HS-27A (cell line): ENCODE measurements around the gene SRPRA.
"Not testable (repeated sequence)": the region's sequence is repeated elsewhere in the genome, so short reads cannot be mapped to it uniquely, and the experiment has no call there.

Experiments
- DNase-seq: peaks from one replicate; pipeline ENCODE4 v3.0.0-alpha.2; 2012; ENCODE audit warnings: low read depth, missing footprints

The SRPRA gene

DNA sequence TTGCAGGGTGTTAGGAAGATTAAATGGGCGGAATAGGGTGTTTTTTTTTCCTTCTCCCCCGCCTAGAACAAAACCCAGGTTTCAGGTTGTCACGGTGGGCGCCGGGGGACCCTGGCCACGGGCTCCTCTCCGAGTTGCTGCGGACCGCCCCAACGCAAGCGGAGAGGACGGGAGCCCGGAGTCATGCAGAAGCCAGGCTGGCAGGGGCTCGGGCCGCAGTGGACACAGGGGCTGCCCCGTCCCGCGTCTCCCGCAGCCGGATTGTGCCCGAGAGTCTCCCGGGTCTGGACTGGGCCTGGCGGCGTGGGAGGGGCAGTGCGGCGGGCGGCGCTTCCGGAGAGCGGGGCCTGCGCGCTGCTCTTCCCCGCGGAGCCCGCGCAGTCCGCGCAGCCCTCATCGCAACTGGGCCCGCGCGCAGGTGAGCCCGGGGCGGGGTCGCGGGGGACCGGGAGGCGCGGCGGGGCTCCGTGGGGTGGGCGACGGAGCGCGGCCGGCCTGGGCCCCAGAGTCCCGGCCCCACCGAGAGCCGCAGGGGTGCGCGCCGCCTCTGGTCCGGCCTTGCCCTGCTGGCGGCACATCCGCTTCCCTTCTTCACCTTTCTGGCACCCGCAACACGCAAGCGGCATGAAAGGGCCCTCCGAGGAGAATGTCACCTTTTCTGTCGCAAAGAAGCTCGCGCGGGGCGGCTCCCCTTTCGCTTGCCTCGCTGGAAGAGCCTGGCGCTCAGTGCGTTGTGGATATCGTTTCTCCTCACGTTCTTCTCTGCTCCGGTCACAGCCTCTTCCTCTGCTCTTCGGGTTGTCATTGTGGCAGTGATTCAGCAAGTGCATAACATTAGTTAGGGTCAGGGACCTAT, 14.3 kb upstream of the SRPRA start, which contains the start of gene TIRAP:
TSS of gene TIRAP (plus strand) at position 358 of the 856 bp plus-strand sequence. CDS start 7,802 bp downstream, outside the sequence.
- DNase-seq, result no peak

DNA sequence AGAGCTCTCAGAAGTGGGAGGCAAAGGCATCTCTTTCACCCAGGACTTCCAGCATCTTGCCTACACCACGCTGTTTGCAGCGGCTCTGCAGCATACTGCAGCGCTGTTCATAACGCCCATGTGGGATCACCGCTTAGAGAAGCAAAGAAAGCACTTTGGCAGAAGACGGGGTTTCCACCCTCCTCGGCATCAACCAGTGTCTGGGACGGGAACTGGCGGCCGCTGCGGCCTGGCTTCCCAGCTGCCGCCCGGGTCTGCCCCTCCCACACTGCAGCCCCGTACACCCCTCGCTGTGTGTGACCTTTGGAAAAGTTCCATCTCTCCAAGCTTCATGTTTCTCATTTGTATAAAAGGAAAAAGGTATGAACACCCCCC, 13.7 kb upstream of the SRPRA start:
- DNase-seq, result no peak

DNA sequence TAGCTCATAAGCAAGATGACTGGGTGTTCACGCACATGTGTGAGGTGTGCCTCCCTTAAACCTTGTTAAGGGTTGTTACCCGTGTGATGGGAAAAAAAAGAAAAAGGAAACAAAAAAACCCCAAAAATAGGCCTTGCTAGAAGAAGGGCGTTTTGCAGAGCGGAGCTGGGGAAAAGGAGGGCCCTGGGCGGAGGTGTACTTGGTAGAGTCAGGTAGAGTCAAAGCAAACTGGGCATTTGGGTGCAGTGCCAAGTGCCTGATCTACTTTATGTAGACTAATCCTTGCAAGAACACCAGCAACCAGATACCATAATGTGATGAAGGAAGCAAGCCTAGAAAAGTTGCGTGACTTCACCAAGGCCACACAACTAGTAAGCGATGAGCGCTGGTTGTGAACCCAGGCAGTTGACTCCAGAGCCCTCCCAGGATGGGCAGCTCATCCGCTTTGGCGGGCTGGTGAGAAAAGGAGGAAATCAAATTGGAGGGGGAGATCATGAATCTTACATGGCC, 13.0 kb upstream of the SRPRA start:
- DNase-seq, result no peak

DNA sequence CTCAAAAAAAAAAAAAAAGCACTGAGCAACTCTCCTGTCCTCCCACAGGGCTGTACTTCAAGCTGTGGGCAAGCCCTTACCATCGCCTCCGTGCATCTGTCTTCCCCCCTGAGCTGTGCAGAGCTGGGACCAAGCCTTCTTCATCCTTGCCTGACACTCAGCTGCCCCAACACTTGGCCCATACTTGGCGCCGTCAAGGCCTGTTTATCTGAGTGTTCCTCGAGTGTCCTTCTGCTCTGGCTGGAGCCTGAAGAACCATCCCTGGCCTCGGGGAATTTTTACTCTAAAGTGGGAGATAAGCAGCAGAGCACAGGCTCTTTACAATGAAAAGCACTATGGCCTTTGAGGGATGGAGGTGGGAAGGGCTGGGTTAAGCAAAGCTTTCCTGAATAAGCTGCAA, 12.6 kb upstream of the SRPRA start:
- DNase-seq, result no peak

DNA sequence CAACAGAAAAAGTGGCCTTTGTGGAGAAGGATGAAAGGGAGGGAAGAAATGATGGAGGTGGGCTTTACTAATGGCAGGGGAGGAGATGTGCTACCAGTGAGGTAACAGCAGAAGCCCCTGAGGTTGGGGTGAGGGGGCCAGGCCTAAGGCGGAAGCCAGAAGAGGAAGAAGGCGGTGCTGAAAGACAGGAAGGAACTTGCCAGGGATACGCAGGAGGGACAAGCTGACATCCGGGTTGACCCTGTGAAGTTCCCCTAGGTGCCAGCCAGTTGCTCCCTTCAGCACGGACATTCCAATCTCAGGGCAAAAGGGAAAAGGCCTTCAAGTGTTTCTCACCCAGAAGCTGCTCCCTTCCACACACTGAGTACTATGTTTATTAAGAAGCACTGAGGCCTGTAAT, 11.9 kb upstream of the SRPRA start:
- no peak for DNase-seq

DNA sequence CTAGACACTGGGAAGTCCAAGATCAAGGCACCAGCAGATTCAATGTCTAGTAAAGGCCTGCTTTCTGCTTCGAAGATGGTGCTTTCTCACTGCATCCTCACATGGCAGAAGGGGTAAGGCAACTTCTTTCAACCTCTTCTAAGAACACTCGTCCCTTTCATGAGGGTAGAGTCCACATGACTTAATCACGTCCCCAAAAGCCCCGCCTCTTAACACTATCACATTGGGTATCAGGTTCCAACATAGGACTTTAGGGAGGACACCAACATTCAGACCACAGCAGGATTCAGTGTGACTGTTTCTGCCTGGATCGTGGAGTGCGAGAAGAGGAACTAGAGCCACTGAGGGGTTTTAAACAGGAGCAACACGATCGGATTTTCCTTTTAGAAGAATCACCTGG, 10.5 kb upstream of the SRPRA start:
- DNase-seq, result no peak

DNA sequence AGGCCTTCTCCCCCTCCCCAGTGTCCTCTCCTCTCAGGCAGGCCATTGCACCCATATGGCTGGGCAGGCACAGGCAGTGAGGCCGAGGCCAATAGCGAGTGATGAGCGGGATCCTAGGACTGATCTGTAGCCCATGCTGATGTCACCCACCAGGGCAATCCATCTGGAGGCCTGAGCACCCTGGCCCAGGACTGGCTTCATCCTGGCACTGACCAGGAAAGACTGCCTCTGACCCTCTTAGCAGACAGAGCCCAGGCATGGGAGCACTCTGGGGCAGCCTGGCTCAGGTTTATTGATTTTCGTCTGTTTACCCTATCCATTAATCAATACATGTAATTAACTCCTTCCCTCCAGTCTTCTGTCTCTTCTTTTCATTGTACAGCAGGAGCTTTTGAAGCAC, 9.1 kb upstream of the SRPRA start:
- no peak for DNase-seq

DNA sequence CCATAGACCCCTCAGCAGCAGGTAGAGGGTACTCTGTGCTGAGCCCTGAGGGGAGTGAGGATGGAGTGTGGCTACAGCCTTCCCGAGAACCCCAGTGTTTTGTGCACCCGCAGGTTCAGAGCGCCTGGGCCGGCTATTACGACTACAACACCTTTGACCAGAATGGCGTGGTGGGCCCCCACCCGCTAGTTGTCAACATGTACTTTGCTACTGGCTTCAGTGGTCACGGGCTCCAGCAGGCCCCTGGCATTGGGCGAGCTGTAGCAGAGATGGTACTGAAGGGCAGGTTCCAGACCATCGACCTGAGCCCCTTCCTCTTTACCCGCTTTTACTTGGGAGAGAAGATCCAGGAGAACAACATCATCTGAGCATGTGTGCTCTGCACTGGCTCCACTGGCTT, 8.6 kb upstream of the SRPRA start:
- DNase-seq, result no peak

DNA sequence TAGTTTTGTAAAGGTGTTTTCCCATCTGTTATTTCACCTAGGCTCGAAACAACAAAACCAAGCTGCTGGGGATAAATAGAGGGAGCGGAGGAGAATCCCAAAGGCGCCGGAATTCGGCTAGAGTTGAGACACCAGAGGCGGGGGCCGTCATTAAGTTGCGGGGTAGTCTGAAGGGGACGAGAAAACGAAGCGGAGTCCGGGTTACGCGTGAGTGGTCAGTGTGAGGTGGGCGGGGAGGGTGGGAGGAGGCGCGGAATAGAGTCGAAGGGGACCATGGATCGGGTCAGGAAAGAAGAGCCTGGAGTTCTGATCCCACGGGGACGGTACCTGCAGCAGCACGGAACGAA, 361 bp downstream of the SRPRA start:
- DNase-seq, result no peak

DNA sequence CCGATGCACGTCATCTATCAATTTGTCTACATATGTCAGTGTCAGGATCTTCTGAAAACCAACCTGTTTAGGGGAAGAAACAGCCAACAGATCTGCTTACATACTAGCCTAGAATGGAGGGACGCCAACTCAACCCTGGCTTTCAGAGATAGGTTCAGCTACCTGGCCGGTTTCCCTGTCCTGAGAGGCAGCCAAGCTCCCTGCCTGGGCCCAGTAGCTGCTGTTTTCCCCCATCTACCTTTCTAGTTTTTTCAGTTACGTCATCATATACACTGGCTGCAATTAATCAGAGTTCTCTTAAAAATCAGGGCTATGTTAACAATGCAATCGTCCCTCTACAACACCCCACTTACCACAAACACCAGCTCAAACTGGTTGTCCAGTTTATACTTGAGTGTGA, 1.0 kb downstream of the SRPRA start:
- no peak for DNase-seq

DNA sequence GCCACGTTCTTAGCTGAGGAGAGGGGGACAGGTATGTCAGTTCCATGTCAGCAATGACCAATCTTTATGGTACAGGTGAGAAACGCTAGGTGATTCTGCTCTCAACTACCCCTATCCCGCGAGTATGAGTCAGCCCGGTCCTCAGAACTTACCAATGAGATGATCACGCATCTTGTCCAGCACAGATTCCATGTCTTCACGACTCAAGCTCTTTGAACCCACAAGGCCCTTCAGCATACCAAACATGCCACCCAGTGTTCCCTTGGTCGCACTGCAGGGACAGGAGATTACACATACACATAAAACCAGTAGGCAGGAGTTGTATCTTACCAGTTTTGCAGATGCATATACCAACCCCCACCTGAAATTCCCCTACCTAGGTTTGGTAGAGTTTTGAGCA, 2.9 kb downstream of the SRPRA start:
- DNase-seq, result no peak

DNA sequence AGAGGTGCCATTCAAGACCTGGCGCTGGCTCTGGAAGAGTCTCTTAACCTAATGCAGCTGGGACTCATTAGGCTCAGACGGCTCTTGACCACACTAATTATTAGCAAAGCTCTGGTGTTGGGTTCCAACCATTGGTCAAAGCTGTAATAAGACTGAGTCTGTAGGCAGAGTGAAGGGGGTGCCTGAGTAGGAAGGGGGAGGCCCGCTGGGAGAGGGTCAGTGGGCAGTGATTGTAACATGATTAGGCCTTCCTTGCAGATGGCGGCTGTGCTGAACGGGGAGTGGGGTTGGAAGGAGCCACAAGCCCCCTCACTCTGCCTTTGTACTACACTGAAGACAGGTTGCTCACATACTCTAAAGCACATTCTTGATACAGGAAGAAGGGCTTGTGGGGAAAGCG, 5.2 kb downstream of the SRPRA start:
- no peak for DNase-seq

DNA sequence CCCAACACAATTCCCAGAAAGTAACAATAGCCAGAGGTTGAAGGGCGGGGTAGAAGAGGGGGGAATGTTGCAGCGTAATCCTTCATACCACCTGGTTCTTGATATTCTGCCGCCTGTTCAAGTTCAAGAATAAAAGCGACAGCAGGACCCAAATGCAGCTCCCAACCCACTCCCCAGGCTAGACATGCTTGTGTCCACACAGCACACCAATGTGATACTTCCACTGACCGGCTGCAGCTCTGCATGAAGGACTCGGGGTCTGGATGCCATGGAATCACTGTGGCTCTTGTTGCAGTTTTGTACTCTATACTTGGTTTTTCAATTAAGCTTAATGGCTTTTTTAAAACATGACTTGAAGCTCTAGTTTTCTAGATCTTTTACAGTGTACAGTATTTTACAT, 6.5 kb downstream of the SRPRA start:
- no peak for DNase-seq

DNA sequence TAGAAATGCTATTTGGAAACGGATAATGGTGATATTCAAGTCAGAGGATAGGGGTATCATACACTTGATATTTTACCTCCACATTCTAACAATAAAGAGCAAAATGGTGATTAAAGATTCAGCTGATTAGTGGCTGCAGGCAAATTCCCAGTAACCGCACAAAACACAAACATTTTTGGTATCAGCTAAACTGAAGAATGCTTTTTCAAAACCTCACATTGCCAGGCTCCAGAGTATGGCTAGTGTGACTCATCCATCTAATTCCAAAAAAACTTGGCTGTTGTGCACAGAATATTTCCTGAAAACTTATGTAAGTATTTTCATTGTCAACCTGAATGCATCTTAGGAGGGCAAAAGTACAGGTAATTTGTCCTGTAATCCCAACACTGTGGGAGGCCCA, 10.9 kb downstream of the SRPRA start:
- DNase-seq, result no peak

DNA sequence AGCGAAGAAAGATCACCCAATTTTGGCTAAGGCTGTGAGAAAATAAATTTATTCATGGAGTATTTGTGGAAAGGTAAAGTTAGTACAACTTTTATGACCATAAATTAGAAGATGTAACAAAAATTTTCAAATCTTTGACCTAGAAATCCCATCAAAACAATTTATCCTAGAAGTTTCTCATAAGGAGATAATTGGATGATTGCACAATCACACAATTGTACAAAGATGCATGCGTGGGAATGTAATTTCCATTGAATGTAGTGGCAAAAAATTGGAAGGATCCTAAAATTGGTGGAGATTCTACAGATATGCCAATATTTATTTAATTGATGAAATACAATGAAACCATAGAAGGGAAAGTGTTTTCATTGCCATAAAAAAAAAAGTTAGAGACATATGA, 11.6 kb downstream of the SRPRA start:
- DNase-seq, result no peak

DNA sequence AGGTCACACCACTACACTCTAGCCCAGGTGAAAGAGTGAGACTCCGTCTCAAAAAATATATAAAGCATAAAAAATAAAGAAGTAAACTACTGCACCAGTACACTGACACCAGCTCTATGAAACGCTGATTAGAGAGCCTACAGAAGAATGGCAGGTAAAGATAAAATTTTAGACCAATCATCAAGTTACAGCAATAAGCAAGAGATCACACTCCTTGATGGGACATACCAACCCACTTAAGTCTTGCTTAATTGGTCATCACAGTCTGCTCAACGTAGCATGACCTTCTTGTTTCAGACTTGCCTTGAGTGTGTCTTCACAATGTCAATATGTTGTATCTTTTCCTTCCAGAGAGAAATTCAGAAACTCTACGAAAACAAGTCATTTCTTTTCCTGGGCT, 12.5 kb downstream of the SRPRA start:
- no peak for DNase-seq

DNA sequence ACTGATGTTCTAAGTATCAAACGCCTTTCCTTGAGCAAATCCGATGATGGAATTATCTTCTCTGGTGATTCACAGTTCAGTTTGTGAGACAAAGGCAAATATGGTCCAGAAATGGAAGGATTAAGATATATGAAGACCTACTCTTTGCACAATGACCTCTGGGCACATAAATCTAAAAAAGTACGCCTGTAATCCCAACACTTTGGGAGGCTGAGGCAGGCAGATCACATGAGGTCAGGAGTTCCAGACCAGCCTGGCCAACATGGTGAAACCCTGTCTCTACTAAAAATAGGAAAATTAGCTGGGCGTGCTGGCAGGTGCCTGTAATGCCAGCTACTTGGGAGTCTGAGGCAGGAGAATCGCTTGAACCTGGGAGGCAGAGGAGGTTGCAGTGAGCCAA, 13.2 kb downstream of the SRPRA start:
- DNase-seq, result not testable (repeated sequence)

DNA sequence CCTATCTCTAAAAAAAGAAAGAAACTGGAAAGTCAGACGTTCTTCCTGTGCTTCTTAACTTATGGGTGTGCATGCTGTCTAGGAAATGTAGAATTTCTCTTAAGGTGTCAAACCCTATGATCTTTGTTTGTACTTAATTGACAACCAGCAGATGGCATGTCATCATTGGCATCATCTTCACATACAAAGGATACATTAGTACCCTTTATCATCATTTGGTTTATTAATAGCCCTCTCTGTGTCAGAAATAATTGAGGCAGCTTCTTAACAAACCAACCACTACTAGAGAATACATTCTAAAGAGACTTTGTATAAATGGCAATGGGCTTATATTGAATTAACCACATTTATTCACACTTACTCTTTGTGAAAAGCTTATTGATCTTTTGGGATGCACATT, 13.9 kb downstream of the SRPRA start:
- DNase-seq, result no peak

DNA sequence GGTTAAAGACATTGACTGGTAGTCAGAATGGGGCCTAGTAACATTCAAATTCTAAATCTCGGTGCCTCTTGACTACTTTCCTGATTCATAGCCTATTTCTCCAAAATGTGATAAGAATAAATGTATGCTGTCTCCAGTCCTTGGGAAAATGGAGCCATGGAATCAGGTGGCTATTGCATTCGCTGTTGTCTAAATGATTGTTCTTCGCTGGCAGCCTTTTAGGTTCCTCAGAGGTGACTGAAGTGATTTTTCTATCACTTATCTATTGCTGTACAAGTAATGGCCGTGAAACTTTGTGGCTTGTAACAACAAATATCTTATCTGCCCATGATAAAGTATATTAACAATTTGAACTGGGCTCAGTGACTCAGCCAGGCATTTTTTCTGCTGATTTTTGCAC, 15.4 kb downstream of the SRPRA start:
- DNase-seq, result no peak

DNA sequence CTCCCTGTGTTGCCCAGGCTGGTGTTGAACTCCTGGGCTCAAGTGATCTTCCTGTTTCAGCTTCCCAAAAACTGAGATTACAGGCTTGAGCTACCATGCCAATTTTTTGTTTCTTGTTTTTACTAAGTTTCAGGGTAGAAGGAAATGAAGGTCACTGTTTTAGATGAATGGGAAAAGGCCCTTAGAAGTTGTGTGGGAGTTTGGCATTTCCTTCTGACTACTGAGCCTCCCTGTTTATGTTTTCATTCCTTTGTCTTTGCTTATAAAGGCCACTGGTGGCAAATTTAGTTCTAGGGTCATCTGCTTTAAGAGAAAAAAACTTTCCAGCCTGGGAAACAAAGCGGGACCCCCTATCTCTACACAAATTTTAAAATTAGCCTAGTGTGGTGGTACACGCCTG, 22.1 kb downstream of the SRPRA start:
- no peak for DNase-seq

DNA sequence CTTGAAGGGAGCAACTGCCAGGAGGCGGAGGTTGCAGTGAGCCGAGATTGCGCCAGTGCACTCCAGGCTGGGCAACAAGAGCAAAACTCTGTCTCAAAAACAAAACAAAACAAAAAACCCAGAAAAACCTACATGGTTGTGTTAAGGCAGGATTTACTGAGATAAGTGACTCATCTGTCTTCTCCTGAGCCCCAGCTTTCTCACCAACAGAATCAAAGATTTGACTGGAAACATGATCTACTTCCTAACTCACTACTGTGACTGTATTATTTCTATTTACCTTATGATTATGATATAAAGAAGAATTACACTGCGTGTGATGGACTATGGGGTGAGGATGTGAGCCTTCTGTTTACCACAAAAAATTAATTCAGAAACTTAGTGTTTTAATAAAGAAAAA, 35.3 kb downstream of the SRPRA start:
- no peak for DNase-seq

DNA sequence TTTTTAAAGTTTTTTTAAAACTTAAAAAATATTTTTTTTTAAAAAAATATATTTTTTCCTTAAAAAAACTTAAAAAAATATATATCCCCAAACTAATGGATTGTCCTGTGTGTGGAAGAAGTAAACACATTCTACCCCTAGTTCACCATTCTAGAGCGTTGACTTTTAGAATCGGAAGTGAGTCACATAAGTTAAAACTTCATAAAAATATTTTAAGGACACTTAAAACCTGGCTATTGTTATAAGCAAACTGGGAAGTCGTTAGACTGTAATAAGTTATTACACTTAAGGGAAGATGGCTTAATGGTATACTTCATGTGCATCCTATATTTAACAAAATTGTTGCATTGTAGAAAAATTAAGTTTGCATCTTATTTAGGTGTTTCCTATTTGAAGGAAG, 36.0 kb downstream of the SRPRA start:
- no peak for DNase-seq

DNA sequence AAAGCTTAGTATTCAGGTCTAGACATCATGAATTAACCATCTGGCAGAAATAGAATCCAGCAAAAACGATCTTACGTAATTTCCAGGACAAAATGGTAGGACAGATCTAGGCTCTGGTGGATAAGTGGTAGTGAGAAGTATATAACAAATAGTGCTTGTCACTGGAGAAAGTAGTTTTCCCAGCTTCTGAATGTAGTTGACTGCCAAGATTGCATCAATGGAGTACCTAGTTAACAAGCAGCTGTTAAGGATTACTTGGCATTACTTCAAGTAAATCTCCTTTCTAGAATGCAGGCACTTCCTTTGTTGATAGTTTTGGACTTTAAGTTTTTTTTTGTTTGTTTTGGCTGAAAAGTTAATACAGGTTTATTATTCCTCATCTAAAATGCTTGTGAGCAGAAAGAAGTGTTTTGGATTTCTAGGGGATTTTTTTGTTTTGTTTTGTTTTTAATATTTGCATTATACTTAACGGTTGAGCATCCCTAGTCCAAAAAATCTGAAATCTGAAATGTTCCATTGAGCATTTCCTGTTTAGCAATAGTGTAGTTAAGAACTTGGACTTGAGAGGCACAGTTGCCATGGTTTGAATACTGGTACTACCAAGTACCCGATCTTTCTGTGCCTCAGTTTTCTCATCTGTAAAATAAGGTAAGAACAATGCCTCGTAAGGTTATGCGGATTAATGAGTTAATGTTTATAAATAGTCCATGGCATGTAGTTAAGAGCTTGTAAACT, 36.8 kb downstream of the SRPRA start:
- no peak for DNase-seq
